ENCODE data around the gene IL36B.

DNA sequence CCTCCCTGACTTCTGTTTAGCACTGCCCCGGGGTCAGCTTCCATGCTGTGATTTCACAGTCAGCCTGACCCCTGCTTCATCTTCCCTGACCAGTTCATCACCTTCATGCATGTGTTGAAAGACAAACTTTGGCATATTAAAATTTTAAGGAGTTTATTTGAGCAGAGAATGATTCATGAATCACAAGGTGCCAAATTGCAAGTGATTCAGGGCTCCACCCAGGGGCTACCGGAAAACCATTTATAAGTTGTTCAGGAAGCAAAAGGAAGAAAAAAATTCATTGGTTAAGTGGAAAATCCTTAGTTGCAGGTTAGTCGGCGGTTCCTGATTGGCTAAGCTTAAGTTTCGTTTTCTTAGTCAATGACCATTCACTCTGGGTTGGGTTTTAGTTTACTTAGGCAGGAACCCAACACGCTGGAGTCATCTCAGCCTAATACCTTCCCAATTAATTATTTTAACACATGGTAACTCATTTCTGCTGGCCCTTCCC lies 25.7 kb upstream of the IL36B start:
- TF ChIP-seq, protein P1, sequence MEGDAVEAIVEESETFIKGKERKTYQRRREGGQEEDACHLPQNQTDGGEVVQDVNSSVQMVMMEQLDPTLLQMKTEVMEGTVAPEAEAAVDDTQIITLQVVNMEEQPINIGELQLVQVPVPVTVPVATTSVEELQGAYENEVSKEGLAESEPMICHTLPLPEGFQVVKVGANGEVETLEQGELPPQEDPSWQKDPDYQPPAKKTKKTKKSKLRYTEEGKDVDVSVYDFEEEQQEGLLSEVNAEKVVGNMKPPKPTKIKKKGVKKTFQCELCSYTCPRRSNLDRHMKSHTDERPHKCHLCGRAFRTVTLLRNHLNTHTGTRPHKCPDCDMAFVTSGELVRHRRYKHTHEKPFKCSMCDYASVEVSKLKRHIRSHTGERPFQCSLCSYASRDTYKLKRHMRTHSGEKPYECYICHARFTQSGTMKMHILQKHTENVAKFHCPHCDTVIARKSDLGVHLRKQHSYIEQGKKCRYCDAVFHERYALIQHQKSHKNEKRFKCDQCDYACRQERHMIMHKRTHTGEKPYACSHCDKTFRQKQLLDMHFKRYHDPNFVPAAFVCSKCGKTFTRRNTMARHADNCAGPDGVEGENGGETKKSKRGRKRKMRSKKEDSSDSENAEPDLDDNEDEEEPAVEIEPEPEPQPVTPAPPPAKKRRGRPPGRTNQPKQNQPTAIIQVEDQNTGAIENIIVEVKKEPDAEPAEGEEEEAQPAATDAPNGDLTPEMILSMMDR (IDR thresholded peaks at IDR 0.05): no peak
- no peak for TF ChIP-seq POLR2A (IDR thresholded peaks at IDR 0.05)
